ENCODE data around the gene MCOLN2.

MCOLN2 gene

GRCh38 chr1:84982395-84982794 lies 14.5 kb downstream of the MCOLN2 start:
- FAIRE-seq, result no peak

- FAIRE-seq, result no peak
Measured at GRCh38 chr1:84975035-84975434, 21.9 kb downstream of the MCOLN2 start.

GRCh38 chr1:84973498-84974334 lies 23.2 kb downstream of the MCOLN2 start:
- no peak for FAIRE-seq

- FAIRE-seq, result no peak
Measured at GRCh38 chr1:84972377-84972987, 24.4 kb downstream of the MCOLN2 start.

GRCh38 chr1:84971957-84972356 lies 25.0 kb downstream of the MCOLN2 start:
- no peak for FAIRE-seq

- no peak for FAIRE-seq
Measured at GRCh38 chr1:84969489-84970250, 27.2 kb downstream of the MCOLN2 start.

- FAIRE-seq, result no peak
Measured at GRCh38 chr1:84968865-84969264, 28.0 kb downstream of the MCOLN2 start.

GRCh38 chr1:84968101-84968500 lies 28.8 kb downstream of the MCOLN2 start:
- FAIRE-seq, result no peak

GRCh38 chr1:84967666-84968065 lies 29.2 kb downstream of the MCOLN2 start:
- no peak for FAIRE-seq

GRCh38 chr1:84963021-84963420 lies 33.9 kb downstream of the MCOLN2 start:
- no peak for FAIRE-seq

GRCh38 chr1:84961316-84961715 lies 35.6 kb downstream of the MCOLN2 start:
- FAIRE-seq, result no peak

GRCh38 chr1:84960371-84960770 lies 36.5 kb downstream of the MCOLN2 start:
- no peak for FAIRE-seq

- FAIRE-seq, result no peak
Measured at GRCh38 chr1:84959294-84959693, 37.6 kb downstream of the MCOLN2 start.

- FAIRE-seq, result no peak
Measured at GRCh38 chr1:84957966-84958365, 38.9 kb downstream of the MCOLN2 start.

GRCh38 chr1:84956655-84957054 lies 40.3 kb downstream of the MCOLN2 start:
- no peak for FAIRE-seq

- no peak for FAIRE-seq
Measured at GRCh38 chr1:84956097-84956496, 40.8 kb downstream of the MCOLN2 start.

GRCh38 chr1:84949664-84950063 lies 47.2 kb downstream of the MCOLN2 start:
- FAIRE-seq, result no peak

- no peak for FAIRE-seq
Measured at GRCh38 chr1:84947536-84948410, 49.1 kb downstream of the MCOLN2 start.

GRCh38 chr1:84946631-84947030 lies 50.3 kb downstream of the MCOLN2 start:
- FAIRE-seq, result no peak

GRCh38 chr1:84944767-84945486 lies 52.0 kb downstream of the MCOLN2 start:
- peak; percentile 85 for FAIRE-seq

GRCh38 chr1:84941843-84942242 lies 55.1 kb downstream of the MCOLN2 start:
- FAIRE-seq, result no peak

GRCh38 chr1:84940481-84940880 lies 56.4 kb downstream of the MCOLN2 start:
- FAIRE-seq, result no peak
